IPS-15b (cell line): ENCODE measurements around the gene LYRM2.

Experiments used
- H3K27me3 ChIP-seq: one replicate; pipeline ENCODE4 v1.6.1; 2013; ENCODE audit warnings: low read length; ENCODE audit not compliant: control insufficient read depth, insufficient read depth
- H3K36me3 ChIP-seq: one replicate; pipeline ENCODE4 v1.6.1; 2013; ENCODE audit warnings: low read length; ENCODE audit not compliant: control insufficient read depth, insufficient read depth
- H3K4me1 ChIP-seq: one replicate; pipeline ENCODE4 v1.6.1; 2013; ENCODE audit warnings: mild to moderate bottlenecking, low read length; ENCODE audit not compliant: control insufficient read depth, insufficient read depth
- H3K4me3 ChIP-seq: one replicate; pipeline ENCODE4 v1.5.1; 2013; ENCODE audit warnings: low read depth, low read length
- H3K9ac ChIP-seq: one replicate; pipeline ENCODE4 v1.6.1; 2013; ENCODE audit warnings: low read depth, mild to moderate bottlenecking, low read length
- H3K9me3 ChIP-seq: one replicate; pipeline ENCODE4 v1.6.1; 2013; ENCODE audit warnings: mild to moderate bottlenecking, low read length; ENCODE audit not compliant: control insufficient read depth, insufficient read depth

Gene LYRM2

DNA sequence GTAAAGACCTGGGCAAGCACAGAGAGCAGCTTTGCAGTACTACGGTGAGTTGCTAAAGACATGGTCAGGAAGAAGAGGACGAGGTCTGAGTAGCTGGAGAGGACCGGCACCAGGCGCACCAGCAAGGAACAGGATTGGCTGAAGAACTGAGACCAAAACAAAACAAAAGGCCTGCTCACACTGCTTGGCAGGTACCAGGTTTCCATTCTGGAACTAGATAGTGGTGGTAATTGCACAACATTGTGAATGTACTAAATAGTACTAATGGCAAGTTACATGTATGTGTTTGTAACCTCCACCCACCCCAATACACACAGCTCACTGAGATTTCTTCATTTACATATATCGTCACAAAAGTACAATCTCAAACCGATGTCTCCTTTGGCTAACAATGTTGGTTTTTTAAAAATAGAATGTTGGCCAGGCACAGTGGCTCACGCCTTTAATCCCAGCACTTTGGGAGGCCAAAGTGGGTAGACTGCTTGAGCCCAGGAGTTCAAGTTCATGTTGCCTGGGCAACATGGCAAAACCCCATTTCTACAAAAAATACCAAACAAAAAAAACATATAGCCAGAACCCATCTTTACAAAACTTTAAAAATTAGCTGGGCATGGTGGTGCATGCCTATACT lies 32.5 kb upstream of the LYRM2 start:
- peaks cover 64% of the 10 kb centered on the region for H3K36me3 ChIP-seq
- H3K4me3 ChIP-seq, result no peak overlapping the region
- H3K27me3 ChIP-seq, result no peaks in the 10 kb centered on the region
- peaks cover 20% of the 10 kb centered on the region for H3K4me1 ChIP-seq
- H3K9ac ChIP-seq, result no peak overlapping the region
- H3K9me3 ChIP-seq, result no peaks in the 10 kb centered on the region

DNA sequence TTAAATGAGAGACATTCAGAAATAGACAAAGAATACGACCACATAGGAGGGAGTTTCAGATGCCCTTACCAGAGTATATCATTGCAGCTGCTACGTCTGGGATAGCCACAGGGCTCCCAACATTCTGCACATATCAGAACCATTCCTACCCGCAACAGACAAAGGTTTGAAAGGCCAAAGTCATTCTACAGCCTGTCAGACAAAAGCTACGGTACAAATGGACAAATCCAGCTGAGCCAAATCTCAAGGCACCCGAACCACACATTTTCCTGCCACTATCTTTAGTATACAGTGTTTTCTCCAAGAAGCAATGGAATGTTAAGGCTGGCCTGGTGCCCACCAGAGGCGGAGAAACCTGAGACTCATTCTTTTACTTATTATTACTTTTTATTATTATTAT lies 30.5 kb upstream of the LYRM2 start:
- Histone ChIP-seq H3K4me1 (peaks cover 20% of the 10 kb centered on the region), H3K36me3 (peaks cover 48% of the 10 kb centered on the region), H3K9ac (no peak overlapping the region), H3K9me3 (no peaks in the 10 kb centered on the region), H3K27me3 (no peaks in the 10 kb centered on the region), H3K4me3 (no peak overlapping the region)

DNA sequence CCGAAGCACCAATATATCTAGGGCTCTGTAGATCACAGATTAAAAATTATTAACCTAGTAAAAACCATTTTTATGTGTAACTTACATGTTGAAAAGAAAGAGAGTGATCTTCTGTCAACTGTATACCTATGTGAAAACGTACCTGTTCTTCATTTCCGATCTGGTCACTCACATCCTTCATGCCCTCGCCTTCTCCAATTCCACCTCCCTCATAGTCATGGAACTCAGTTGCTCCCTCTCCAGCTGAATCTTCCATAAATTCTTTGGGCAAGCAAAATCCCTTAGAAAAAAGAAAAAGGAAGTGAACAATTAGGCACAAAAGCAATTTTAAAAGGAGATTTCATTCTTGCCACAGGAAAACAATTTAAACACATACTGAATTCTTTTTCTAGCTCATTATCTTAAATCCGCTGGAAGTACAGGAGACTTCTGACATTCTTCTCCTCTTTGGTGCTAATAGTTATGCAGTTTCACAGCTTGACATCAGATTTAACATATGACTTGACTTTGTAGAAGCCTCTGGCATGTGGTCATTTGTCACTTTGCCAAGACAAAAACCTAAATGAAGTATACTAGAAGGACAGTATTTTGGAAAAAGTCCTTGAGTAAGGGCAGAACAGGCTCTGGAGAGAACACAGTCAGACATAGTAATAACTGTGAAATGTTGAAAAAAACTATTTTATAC lies 29.5 kb upstream of the LYRM2 start:
- Histone ChIP-seq H3K4me1 (peaks cover 20% of the 10 kb centered on the region), H3K4me3 (no peak overlapping the region), H3K27me3 (no peaks in the 10 kb centered on the region), H3K9ac (no peak overlapping the region), H3K9me3 (no peaks in the 10 kb centered on the region), H3K36me3 (peaks cover 42% of the 10 kb centered on the region)

DNA sequence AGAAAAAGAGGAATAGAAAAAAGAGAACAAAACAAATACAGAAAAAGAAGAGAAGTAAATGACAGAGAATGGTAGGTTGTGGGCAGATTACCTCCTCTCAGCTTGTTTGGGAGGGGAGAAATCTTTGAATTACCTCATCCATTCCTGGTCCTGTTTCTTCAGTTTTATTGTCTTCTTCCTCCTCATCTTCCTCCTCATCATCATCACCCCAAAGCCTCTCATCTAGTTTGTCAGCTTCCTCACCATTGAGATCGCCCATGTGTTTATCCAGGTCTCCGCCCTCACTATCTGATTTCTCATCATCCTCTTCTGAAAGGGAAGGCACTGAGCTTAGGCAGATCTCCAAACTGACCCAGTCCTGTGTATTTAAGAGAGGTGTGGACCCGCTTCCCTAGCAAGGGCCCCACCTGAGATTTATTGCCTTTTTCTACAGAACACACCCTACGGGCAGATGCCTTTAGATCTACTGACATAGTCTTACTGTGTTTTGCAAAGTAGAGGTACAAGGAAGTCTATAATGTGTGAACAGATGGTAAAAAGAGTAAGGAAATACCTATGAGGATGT lies 24.2 kb upstream of the LYRM2 start:
- H3K36me3 ChIP-seq, result peaks cover 48% of the 10 kb centered on the region
- no peaks in the 10 kb centered on the region for H3K27me3 ChIP-seq
- no peak overlapping the region for H3K9ac ChIP-seq
- H3K9me3 ChIP-seq, result no peaks in the 10 kb centered on the region
- peaks cover 5% of the 10 kb centered on the region for H3K4me1 ChIP-seq
- H3K4me3 ChIP-seq, result no peak overlapping the region

DNA sequence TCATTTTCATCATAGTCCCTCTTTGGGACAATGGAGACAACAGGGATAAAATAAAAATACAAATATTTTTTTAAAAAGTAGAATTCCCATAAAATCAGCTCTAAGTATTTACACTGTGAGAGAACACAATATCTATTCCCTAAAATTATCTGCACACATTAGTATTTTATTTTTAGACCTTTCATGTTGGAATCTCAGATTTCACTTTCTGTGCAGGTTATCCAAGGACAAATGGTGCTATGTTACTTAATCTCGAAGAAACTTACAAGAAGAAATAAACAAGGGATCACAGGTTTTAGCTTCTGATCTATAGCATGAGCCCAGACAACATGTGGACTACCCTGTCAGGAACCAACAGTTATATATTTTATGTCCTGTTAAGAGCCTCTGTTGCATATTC lies 23.0 kb upstream of the LYRM2 start:
- H3K36me3 ChIP-seq, result peaks cover 50% of the 10 kb centered on the region
- H3K4me3 ChIP-seq, result no peak overlapping the region

DNA sequence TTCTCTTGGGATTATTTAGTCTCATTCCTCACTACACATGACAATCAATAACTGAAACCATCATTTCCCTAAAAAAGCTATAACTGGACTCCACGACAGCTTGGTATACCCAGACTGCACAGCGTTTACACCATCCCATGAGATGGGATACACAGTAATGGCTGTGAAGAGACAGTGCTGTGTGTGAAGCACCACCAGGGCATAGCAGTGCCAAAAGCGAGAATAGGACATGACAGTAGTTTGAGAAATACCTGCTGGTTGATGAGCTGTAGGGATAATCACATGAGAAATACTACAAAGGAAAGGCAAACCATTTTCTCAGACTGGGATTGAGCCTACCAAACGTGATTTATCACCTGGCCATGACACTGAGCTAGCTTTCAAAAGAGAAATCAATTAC lies 22.4 kb upstream of the LYRM2 start:
- H3K36me3 ChIP-seq, result peaks cover 48% of the 10 kb centered on the region
- H3K9me3 ChIP-seq, result no peaks in the 10 kb centered on the region
- H3K27me3 ChIP-seq, result no peaks in the 10 kb centered on the region
- H3K9ac ChIP-seq, result no peak overlapping the region
- H3K4me1 ChIP-seq, result no peaks in the 10 kb centered on the region
- no peak overlapping the region for H3K4me3 ChIP-seq

More for the DNA sequence above, 23.0 kb upstream of the LYRM2 start:
- no peaks in the 10 kb centered on the region for H3K9me3 ChIP-seq
- H3K27me3 ChIP-seq, result no peaks in the 10 kb centered on the region
- no peaks in the 10 kb centered on the region for H3K4me1 ChIP-seq
- H3K9ac ChIP-seq, result no peak overlapping the region

DNA sequence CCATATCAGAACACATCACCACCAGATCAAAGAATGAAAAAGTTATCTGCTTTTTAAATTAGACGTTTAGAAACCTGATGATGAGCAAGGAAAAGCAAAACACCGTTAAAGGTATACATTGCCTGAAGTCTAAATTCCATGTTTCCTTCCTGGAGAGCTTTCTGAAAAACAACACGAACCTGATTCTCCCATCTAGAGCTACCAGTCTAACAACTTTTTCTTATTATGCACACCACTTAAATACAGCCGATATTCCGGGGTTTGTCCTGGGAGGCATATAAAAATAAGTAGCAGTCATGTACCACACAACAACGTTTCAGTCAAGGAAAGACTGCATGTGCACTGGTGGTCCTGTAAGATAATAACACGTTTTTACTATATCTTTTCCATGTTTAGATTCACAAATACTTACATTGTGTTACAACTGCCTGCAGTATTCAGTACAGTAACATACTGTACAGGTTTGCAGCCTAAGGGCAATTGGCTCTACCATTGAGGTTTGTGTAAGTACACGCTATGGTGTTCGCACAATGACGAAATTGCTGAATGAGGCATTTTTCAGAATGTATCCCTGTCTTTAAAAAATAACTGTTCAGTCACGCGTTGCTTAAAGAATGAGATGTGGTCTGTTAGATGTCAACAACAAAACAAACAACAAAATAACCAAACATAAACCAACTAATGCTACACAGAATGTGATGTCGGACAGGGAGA lies 19.1 kb upstream of the LYRM2 start:
- Histone ChIP-seq H3K36me3 (peaks cover 50% of the 10 kb centered on the region), H3K9me3 (no peaks in the 10 kb centered on the region), H3K27me3 (no peaks in the 10 kb centered on the region), H3K4me3 (no peak overlapping the region), H3K4me1 (no peaks in the 10 kb centered on the region), H3K9ac (no peak overlapping the region)

DNA sequence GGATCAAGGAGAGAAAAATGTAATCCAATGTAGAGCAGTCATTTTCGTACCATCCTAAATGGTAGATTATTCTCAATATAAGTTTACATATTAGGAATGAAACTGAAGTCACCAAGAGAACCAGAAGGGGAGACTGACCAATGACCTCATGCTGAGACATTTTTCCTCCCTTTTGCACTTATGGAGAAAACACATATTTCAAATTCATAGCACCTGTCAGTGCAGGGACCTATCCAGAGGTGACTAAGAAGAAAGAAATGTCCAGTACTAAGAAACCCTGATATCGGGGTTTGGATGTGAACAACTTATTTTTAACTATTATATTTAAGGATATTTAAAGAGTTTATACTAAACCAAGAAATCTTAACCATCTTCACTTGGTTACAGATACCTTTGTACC lies 16.6 kb upstream of the LYRM2 start:
- no peaks in the 10 kb centered on the region for H3K4me1 ChIP-seq
- no peak overlapping the region for H3K9ac ChIP-seq
- no peaks in the 10 kb centered on the region for H3K27me3 ChIP-seq
- H3K9me3 ChIP-seq, result no peaks in the 10 kb centered on the region
- peaks cover 51% of the 10 kb centered on the region for H3K36me3 ChIP-seq
- no peak overlapping the region for H3K4me3 ChIP-seq

DNA sequence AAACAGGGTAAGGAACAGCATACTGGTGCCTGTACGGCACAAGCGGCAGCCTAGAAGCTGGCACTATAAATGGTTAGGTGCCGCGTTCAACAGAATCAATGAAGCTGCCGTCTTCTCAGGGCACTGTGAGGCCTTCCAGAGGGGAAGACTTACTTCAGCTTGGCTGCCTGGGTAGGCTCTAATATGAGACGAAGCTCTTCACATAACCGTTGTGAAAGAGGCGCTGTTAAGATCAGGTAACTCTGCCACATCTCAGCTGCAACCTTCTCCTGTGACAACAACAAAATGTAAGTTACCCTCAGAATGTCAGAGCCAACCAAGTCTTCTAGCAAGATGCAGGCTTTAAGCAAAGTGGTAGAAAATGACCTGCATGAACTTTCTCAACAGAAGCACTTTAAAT lies 12.0 kb upstream of the LYRM2 start:
- Histone ChIP-seq H3K4me3 (no peak overlapping the region), H3K9ac (no peak overlapping the region), H3K36me3 (peaks cover 57% of the 10 kb centered on the region), H3K27me3 (no peaks in the 10 kb centered on the region), H3K4me1 (no peaks in the 10 kb centered on the region), H3K9me3 (no peaks in the 10 kb centered on the region)

DNA sequence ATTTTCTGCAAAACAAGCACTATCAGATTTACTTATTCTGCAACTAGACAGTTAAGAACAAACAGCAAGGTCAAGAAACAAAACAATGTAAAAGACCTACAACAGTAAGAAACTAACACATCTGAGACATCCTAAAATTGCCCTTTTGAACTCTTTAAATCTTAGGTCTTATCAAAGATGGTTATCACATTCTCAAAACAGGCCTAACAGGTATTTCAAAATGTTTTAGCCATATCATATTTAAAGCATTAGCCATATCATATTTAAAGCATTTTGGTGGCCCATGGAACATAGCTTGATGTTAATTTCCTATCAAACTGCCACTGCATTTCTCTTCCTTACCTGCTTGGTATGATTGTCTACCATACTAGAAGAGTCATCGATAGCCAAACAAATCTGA lies 11.1 kb upstream of the LYRM2 start:
- Histone ChIP-seq H3K27me3 (no peaks in the 10 kb centered on the region), H3K9ac (no peak overlapping the region), H3K4me1 (no peaks in the 10 kb centered on the region), H3K9me3 (no peaks in the 10 kb centered on the region), H3K36me3 (peaks cover 57% of the 10 kb centered on the region), H3K4me3 (no peak overlapping the region)

DNA sequence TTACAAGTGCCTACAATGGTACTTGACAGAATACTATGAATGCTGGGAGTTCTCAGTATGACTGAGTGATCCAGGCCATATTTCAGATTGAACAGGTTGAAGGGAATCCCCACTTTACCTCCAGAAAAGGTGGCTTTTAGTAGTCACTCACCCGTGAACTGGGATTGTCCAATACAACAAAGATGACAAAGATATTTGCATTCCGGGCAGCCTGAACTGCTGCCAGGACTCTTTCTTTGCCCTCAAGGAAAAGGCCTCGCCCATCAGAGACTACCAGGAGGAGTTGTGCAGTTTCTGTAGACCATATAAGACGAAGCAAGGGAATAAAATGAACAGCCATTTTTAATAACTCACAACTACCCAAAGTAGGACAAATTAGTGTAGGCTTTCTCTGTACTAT lies 6.3 kb upstream of the LYRM2 start:
- H3K4me1 ChIP-seq, result no peaks in the 10 kb centered on the region
- H3K27me3 ChIP-seq, result no peaks in the 10 kb centered on the region
- H3K9me3 ChIP-seq, result no peaks in the 10 kb centered on the region
- peaks cover 46% of the 10 kb centered on the region for H3K36me3 ChIP-seq
- H3K9ac ChIP-seq, result no peak overlapping the region
- H3K4me3 ChIP-seq, result no peak overlapping the region

DNA sequence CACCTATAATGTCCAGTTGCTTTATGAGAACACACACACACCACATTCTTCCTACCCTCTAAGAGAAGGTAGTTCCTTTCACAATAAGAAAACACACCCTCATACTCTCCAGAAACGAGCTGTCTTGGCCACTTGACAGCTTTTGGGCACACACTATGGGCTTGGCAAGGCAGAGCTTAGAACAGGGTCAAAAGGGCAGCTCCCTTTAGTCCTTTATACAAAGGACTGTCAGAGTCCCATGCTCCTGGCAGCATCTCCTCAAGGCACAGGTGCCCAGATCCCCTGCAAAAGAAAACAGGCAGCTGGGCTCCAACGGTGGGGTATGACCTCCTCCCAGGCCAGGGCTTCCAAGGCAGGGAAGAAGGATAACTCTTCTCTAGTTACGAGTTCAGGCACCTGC lies 4.9 kb upstream of the LYRM2 start:
- Histone ChIP-seq H3K4me1 (no peaks in the 10 kb centered on the region), H3K27me3 (no peaks in the 10 kb centered on the region), H3K9ac (no peak overlapping the region), H3K36me3 (peaks cover 38% of the 10 kb centered on the region), H3K9me3 (no peaks in the 10 kb centered on the region), H3K4me3 (no peak overlapping the region)
